Measurements from ENCODE around the gene SRCAP. TPM values are rescaled to one million over a fixed set of nuclear protein-coding genes. Genes with fewer than 3 reads are reported as not detected.

The SRCAP gene
- total RNA-seq, 1 experiment from 2014 or later: 58.5 TPM

DNA sequence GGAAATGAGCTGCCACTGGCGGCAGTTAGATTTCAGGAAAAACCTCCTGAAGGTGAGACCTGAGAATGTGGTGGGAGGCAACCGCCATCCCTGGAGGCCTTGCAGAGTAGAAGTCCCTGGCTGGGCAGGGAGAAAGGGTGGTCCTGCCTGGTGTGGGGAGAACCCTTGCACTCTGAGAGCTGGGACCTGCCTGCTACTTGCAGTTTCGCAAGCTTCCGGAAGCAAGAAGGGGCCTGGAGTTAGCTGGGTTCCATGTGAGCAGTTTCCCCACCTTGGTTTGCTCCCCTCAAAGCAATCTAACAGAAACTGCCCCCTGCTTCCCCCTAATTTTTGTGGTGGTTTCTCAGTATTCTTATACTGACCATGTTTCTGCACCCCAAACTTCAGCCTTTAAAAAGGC lies 81.6 kb downstream of the SRCAP start (continued):
- TF ChIP-seq, protein P1, sequence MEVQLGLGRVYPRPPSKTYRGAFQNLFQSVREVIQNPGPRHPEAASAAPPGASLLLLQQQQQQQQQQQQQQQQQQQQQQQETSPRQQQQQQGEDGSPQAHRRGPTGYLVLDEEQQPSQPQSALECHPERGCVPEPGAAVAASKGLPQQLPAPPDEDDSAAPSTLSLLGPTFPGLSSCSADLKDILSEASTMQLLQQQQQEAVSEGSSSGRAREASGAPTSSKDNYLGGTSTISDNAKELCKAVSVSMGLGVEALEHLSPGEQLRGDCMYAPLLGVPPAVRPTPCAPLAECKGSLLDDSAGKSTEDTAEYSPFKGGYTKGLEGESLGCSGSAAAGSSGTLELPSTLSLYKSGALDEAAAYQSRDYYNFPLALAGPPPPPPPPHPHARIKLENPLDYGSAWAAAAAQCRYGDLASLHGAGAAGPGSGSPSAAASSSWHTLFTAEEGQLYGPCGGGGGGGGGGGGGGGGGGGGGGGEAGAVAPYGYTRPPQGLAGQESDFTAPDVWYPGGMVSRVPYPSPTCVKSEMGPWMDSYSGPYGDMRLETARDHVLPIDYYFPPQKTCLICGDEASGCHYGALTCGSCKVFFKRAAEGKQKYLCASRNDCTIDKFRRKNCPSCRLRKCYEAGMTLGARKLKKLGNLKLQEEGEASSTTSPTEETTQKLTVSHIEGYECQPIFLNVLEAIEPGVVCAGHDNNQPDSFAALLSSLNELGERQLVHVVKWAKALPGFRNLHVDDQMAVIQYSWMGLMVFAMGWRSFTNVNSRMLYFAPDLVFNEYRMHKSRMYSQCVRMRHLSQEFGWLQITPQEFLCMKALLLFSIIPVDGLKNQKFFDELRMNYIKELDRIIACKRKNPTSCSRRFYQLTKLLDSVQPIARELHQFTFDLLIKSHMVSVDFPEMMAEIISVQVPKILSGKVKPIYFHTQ (CRISPR knock-in tag; IDR thresholded peaks at IDR 0.05): no peak
- TF ChIP-seq CREM (CRISPR knock-in tag; IDR thresholded peaks at IDR 0.05): no peak
- no peak for TF ChIP-seq TP53 (CRISPR knock-in tag; IDR thresholded peaks at IDR 0.05)
- TF ChIP-seq ATF1 (CRISPR knock-in tag; IDR thresholded peaks at IDR 0.05): no peak
- TF ChIP-seq, protein P2, sequence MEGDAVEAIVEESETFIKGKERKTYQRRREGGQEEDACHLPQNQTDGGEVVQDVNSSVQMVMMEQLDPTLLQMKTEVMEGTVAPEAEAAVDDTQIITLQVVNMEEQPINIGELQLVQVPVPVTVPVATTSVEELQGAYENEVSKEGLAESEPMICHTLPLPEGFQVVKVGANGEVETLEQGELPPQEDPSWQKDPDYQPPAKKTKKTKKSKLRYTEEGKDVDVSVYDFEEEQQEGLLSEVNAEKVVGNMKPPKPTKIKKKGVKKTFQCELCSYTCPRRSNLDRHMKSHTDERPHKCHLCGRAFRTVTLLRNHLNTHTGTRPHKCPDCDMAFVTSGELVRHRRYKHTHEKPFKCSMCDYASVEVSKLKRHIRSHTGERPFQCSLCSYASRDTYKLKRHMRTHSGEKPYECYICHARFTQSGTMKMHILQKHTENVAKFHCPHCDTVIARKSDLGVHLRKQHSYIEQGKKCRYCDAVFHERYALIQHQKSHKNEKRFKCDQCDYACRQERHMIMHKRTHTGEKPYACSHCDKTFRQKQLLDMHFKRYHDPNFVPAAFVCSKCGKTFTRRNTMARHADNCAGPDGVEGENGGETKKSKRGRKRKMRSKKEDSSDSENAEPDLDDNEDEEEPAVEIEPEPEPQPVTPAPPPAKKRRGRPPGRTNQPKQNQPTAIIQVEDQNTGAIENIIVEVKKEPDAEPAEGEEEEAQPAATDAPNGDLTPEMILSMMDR (IDR thresholded peaks at IDR 0.05): no peak
- no peak for TF ChIP-seq ZNF317 (CRISPR knock-in tag; IDR thresholded peaks at IDR 0.05; ENCODE audit: borderline replicate concordance, low read depth)
- TF ChIP-seq, protein P3, sequence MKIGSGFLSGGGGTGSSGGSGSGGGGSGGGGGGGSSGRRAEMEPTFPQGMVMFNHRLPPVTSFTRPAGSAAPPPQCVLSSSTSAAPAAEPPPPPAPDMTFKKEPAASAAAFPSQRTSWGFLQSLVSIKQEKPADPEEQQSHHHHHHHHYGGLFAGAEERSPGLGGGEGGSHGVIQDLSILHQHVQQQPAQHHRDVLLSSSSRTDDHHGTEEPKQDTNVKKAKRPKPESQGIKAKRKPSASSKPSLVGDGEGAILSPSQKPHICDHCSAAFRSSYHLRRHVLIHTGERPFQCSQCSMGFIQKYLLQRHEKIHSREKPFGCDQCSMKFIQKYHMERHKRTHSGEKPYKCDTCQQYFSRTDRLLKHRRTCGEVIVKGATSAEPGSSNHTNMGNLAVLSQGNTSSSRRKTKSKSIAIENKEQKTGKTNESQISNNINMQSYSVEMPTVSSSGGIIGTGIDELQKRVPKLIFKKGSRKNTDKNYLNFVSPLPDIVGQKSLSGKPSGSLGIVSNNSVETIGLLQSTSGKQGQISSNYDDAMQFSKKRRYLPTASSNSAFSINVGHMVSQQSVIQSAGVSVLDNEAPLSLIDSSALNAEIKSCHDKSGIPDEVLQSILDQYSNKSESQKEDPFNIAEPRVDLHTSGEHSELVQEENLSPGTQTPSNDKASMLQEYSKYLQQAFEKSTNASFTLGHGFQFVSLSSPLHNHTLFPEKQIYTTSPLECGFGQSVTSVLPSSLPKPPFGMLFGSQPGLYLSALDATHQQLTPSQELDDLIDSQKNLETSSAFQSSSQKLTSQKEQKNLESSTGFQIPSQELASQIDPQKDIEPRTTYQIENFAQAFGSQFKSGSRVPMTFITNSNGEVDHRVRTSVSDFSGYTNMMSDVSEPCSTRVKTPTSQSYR (CRISPR knock-in tag; IDR thresholded peaks at IDR 0.05): no peak
- TF ChIP-seq SOX15 (CRISPR knock-in tag; IDR thresholded peaks at IDR 0.05): no peak
- TF ChIP-seq NR3C1 (CRISPR knock-in tag; conservative IDR thresholded peaks at IDR 0.05; ENCODE audit: low read depth): no peak
- TF ChIP-seq, protein P4, sequence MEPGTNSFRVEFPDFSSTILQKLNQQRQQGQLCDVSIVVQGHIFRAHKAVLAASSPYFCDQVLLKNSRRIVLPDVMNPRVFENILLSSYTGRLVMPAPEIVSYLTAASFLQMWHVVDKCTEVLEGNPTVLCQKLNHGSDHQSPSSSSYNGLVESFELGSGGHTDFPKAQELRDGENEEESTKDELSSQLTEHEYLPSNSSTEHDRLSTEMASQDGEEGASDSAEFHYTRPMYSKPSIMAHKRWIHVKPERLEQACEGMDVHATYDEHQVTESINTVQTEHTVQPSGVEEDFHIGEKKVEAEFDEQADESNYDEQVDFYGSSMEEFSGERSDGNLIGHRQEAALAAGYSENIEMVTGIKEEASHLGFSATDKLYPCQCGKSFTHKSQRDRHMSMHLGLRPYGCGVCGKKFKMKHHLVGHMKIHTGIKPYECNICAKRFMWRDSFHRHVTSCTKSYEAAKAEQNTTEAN (CRISPR knock-in tag; IDR thresholded peaks at IDR 0.05): no peak

DNA sequence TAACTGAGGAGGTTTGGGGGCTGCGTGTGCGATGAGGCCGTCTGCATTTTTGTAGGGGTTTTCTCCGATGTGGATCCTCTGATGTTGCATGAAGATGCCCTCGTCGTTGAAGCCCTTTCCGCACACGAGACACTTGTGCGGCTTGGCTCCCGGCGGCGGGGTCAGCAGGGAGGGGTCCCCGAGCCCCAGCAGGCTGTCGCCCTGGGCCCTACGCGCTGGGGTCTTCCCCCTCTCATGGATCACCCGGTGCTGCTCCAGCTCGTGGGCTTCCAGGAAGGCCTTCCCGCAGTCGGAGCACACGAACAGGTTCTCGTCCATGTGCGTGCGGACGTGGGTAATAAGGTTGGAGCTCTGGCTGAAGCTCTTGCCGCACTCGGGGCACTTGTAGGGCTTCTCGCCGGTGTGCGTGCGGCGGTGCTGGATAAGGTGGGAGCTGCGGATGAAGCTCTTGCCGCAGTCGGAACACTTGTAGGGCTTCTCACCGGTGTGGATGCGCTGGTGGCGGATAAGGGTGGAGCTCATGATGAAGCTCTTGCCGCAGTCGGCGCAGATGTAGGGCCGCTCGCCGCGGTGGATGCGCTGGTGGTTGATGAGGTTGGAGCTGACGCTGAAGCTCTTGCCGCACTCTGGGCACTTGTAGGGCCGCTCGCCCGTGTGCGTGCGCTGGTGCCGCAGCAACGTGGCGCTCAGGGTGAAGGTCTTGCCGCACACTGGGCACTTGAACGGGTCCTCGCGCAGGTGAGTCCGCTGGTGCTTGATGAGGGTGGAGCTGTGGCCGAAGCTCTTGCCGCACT lies 83.7 kb downstream of the SRCAP start:
- POLR2A ChIA-PET: interaction anchor here (1.4 to 1.8 kb wide), 2 partner anchors 23 to 25 kb away, joined by 7 to 9 read pairs; no protein-coding TSS in a partner anchor
- ATAC-seq (no peak), DNase-seq (ENCODE audit: low spot score) (no peak)
- H3K36me3 Mint-ChIP-seq: peaks cover 14% of the 10 kb centered on the region
- H3K4me3 Mint-ChIP-seq: no peak overlapping the region
- H3K27me3 Mint-ChIP-seq (ENCODE audit: low read depth): no peaks in the 10 kb centered on the region
- no peak for TF ChIP-seq ATF1 (CRISPR knock-in tag; IDR thresholded peaks at IDR 0.05)
- no peak for TF ChIP-seq HMGA2 (CRISPR knock-in tag; IDR thresholded peaks at IDR 0.05)
- no peak for TF ChIP-seq TP53 (CRISPR knock-in tag; IDR thresholded peaks at IDR 0.05)
- TF ChIP-seq, protein P5, sequence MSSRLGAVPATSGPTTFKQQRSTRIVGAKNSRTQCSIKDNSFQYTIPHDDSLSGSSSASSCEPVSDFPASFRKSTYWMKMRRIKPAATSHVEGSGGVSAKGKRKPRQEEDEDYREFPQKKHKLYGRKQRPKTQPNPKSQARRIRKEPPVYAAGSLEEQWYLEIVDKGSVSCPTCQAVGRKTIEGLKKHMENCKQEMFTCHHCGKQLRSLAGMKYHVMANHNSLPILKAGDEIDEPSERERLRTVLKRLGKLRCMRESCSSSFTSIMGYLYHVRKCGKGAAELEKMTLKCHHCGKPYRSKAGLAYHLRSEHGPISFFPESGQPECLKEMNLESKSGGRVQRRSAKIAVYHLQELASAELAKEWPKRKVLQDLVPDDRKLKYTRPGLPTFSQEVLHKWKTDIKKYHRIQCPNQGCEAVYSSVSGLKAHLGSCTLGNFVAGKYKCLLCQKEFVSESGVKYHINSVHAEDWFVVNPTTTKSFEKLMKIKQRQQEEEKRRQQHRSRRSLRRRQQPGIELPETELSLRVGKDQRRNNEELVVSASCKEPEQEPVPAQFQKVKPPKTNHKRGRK (CRISPR knock-in tag; IDR thresholded peaks at IDR 0.05; ENCODE audit: borderline replicate concordance): no peak
- TF ChIP-seq, protein P6, sequence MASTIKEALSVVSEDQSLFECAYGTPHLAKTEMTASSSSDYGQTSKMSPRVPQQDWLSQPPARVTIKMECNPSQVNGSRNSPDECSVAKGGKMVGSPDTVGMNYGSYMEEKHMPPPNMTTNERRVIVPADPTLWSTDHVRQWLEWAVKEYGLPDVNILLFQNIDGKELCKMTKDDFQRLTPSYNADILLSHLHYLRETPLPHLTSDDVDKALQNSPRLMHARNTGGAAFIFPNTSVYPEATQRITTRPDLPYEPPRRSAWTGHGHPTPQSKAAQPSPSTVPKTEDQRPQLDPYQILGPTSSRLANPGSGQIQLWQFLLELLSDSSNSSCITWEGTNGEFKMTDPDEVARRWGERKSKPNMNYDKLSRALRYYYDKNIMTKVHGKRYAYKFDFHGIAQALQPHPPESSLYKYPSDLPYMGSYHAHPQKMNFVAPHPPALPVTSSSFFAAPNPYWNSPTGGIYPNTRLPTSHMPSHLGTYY (CRISPR knock-in tag; IDR thresholded peaks at IDR 0.05): no peak
- TF ChIP-seq, protein P4 (CRISPR knock-in tag; IDR thresholded peaks at IDR 0.05): no peak
- TF ChIP-seq ETV6 (CRISPR knock-in tag; IDR thresholded peaks at IDR 0.05): no peak
- TF ChIP-seq FOXP1 (CRISPR knock-in tag; IDR thresholded peaks at IDR 0.05; ENCODE audit: borderline replicate concordance): no peak
- no peak for TF ChIP-seq ZNF396 (CRISPR knock-in tag; IDR thresholded peaks at IDR 0.05; ENCODE audit: borderline replicate concordance)
- TF ChIP-seq, protein P7, sequence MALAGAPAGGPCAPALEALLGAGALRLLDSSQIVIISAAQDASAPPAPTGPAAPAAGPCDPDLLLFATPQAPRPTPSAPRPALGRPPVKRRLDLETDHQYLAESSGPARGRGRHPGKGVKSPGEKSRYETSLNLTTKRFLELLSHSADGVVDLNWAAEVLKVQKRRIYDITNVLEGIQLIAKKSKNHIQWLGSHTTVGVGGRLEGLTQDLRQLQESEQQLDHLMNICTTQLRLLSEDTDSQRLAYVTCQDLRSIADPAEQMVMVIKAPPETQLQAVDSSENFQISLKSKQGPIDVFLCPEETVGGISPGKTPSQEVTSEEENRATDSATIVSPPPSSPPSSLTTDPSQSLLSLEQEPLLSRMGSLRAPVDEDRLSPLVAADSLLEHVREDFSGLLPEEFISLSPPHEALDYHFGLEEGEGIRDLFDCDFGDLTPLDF (CRISPR knock-in tag; IDR thresholded peaks at IDR 0.05): no peak
- H3K9me3 Mint-ChIP-seq: no peaks in the 10 kb centered on the region
- peaks cover 24% of the 10 kb centered on the region for H3K4me1 Mint-ChIP-seq
- no peak overlapping the region for H3K27ac Mint-ChIP-seq
- CTCF ChIA-PET: interaction anchor here (0.8 to 2.8 kb wide), 5 partner anchors 15 to 105 kb away, joined by 3 to 13 read pairs (median 5); no protein-coding TSS in a partner anchor

All from WTC11 (cell line).